ENCODE data around the gene LEP. TPM values are rescaled to one million over a fixed set of nuclear protein-coding genes. Genes with fewer than 3 reads are reported as not detected.

LEP gene
- total RNA-seq, 1 experiment from 2014 or later: not detected

- no peaks in the 10 kb centered on the region for H3K9me2 ChIP-seq (ENCODE audit: insufficient read depth)
- RAD21 ChIA-PET (ENCODE audit: low non-redundant PET in 1 of 2, low total read pairs in 2 of 2, uncharacterized antibody in 2 of 2, unreplicated experiment in 2 of 2): no interaction called here
- CTCF ChIA-PET: no interaction called here
- H3K9me3 ChIP-seq (ENCODE audit: control insufficient read depth in 1 of 2, insufficient read depth in 1 of 2, low read depth in 1 of 2, low read length in 2 of 2): no peaks in the 10 kb centered on the region
- intact Hi-C loops (cut with micrococcal nuclease): no loop called here
- H3K27me3 ChIP-seq (ENCODE audit: insufficient read depth, low read length): no peaks in the 10 kb centered on the region
- H4K20me1 ChIP-seq (ENCODE audit: insufficient read depth): no peaks in the 10 kb centered on the region
- ATAC-seq: no peak
- POLR2A ChIA-PET: no interaction called here
- no peaks in the 10 kb centered on the region for H3K79me2 ChIP-seq (ENCODE audit: insufficient read depth, low read length)
- H3K36me3 ChIP-seq (ENCODE audit: control insufficient read depth in 1 of 2, insufficient read depth in 2 of 2, low read length in 2 of 2): no peaks in the 10 kb centered on the region
- peaks cover 0 to 4% of the 10 kb centered on the region in 2 experiments; a peak in 3 of 4 replicates for H3K4me1 ChIP-seq (ENCODE audit: control insufficient read depth in 1 of 2, insufficient read depth in 2 of 2, low read length in 2 of 2)
- no peak overlapping the region for H3K27ac ChIP-seq (ENCODE audit: low read depth, low read length)
- no TSS peak for BruUV-seq (replicated peaks)
- DNase-seq (ENCODE audit: low read depth, low spot score): no peak
- H3K4me3 ChIP-seq (replicated peaks in 1 of 2; ENCODE audit: low read depth in 1 of 2, low read length in 2 of 2): no peak overlapping the region
- no peak overlapping the region for H3K4me2 ChIP-seq (ENCODE audit: low read length)
- TF ChIP-seq YY1 (IDR thresholded peaks at IDR 0.05; ENCODE audit: extremely low read depth, insufficient replicate concordance, low read depth, low read length): no peak
- no peak for TF ChIP-seq ZFX (IDR thresholded peaks at IDR 0.05)
- TF ChIP-seq SIN3A (IDR thresholded peaks at IDR 0.05; ENCODE audit: low read depth): no peak
- no peak for TF ChIP-seq CBX3 (IDR thresholded peaks at IDR 0.05; ENCODE audit: low read depth)
- TF ChIP-seq ZBTB33 (IDR thresholded peaks at IDR 0.05; ENCODE audit: extremely low read depth, insufficient replicate concordance, low read length): no peak
- TF ChIP-seq JUND (IDR thresholded peaks at IDR 0.05): no peak
- TF ChIP-seq FOSL1 (IDR thresholded peaks at IDR 0.05; ENCODE audit: low read depth): no peak
- TF ChIP-seq ZNF274 (IDR thresholded peaks at IDR 0.05; ENCODE audit: low read depth, low read length): no peak
- TF ChIP-seq EZH2phosphoT487 (IDR thresholded peaks at IDR 0.05; ENCODE audit: borderline replicate concordance): no peak
- TF ChIP-seq SP1 (IDR thresholded peaks at IDR 0.05; ENCODE audit: low read depth): no peak
- no peak for TF ChIP-seq ELF1 (IDR thresholded peaks at IDR 0.05; ENCODE audit: borderline replicate concordance, low read depth)
- TF ChIP-seq TCF7L2 (IDR thresholded peaks at IDR 0.05; ENCODE audit: borderline replicate concordance, extremely low read depth, insufficient read depth, insufficient read length): no peak
- TF ChIP-seq POLR2A (IDR thresholded peaks at IDR 0.05; ENCODE audit: borderline replicate concordance, extremely low read depth, insufficient read depth, insufficient read length): no peak
- TF ChIP-seq POLR2AphosphoS5 (IDR thresholded peaks at IDR 0.05; ENCODE audit: low read depth, low read length): no peak
- TF ChIP-seq CEBPB (IDR thresholded peaks at IDR 0.05; ENCODE audit: low read depth): no peak
- TF ChIP-seq EZH2 (IDR thresholded peaks at IDR 0.05): no peak
- TF ChIP-seq EGR1 (IDR thresholded peaks at IDR 0.05; ENCODE audit: low read depth): no peak
- TF ChIP-seq CTCF (IDR thresholded peaks at IDR 0.05 in 2 of 3, conservative IDR thresholded peaks at IDR 0.05 in 1 of 3; ENCODE audit: borderline replicate concordance in 1 of 3, insufficient read depth in 1 of 3, low read depth in 2 of 3, low read length in 2 of 3): no peak
- no peak for TF ChIP-seq MAX (IDR thresholded peaks at IDR 0.05)
- no peak for TF ChIP-seq RAD21 (IDR thresholded peaks at IDR 0.05; ENCODE audit: low read depth)
- H2AFZ ChIP-seq (ENCODE audit: low read depth, low read length, poor library complexity, severe bottlenecking): no peak overlapping the region
- no peak overlapping the region for H3K9ac ChIP-seq (ENCODE audit: low read length)
Measured at GRCh38 chr7:128242661-128243060, 1.6 kb downstream of the LEP start.
